ENCODE measurements around the gene MTARC1.

Gene MTARC1

DNA sequence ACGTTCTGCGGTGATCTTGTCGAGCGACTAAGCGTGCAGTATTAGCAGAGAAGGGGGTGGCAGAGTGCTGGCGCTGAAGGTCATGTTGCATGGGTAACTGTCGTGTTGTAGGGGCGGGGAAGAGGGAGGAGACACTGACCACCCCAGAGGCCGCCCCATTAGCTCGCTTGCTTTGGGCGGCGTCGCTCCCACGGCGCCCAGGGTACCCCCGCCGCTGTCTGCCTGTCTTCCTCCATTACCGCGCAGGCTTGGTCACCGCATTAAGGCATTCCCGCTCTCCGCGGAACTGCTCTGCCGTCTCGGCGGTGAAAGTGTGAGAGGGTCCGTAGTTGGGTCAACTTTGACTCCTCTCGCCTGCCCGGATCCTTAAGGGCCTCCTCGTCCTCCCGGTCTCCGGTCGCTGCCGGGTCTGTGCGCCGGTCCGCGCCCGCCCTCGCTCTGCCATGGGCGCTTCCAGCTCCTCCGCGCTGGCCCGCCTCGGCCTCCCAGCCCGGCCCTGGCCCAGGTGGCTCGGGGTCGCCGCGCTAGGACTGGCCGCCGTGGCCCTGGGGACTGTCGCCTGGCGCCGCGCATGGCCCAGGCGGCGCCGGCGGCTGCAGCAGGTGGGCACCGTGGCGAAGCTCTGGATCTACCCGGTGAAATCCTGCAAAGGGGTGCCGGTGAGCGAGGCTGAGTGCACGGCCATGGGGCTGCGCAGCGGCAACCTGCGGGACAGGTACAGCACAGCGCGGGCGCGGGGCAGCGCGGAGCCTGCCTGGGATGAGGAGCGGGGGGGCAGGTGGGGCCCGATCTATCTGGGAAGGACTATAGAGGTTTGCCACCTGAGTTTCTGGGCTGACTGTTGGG is 38.4 kb upstream of the MTARC1 start, which contains the start of gene MTARC2:
TSS of gene MTARC2 (plus strand) at position 234 of the 846 bp plus-strand sequence. CDS start at position 444, 210 bp downstream.
- DNase-seq (ENCODE audit: extremely low read depth, low read depth): peak; percentile 32
- no peak for TF ChIP-seq CTCF (IDR thresholded peaks at IDR 0.05; ENCODE audit: low read depth, low read length, missing control alignments)
- H3K4me3 ChIP-seq (replicated peaks; ENCODE audit: low read depth, low read length): peak within 1 kb of the TSS; percentile 62

DNA sequence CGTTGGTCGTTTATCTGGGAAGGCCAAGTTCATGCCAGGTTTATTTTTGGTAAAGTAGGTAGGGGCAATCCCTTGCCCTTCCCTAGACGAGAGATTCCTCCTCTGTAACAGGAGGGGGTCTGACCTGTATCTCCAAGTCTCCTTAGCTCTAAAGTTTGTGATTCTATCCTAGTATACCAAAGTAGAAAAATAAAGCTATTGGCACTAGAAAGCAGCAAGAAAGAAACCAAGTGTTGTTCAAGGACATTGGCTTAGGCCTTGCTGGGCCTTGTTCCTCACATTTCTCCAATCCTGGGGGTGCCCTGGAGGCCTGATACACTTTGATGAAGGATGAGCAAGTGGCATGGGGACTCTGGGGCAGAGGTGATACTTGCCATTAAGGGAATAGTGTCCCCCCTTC is 37.8 kb upstream of the MTARC1 start:
- no peak for DNase-seq (ENCODE audit: extremely low read depth, low read depth)
- no peak for TF ChIP-seq CTCF (IDR thresholded peaks at IDR 0.05; ENCODE audit: low read depth, low read length, missing control alignments)
- H3K4me3 ChIP-seq (replicated peaks; ENCODE audit: low read depth, low read length): peak overlapping the region; percentile 62

- no peak overlapping the region for H3K4me3 ChIP-seq (replicated peaks; ENCODE audit: low read depth, low read length)
- TF ChIP-seq CTCF (IDR thresholded peaks at IDR 0.05; ENCODE audit: low read depth, low read length, missing control alignments): no peak
- no peak for DNase-seq (ENCODE audit: extremely low read depth, low read depth)
These were observed 36.6 kb upstream of the MTARC1 start for GRCh38 chr1:220750131-220750515.

- TF ChIP-seq CTCF (IDR thresholded peaks at IDR 0.05; ENCODE audit: low read depth, low read length, missing control alignments): no peak
- no peak overlapping the region for H3K4me3 ChIP-seq (replicated peaks; ENCODE audit: low read depth, low read length)
- no peak for DNase-seq (ENCODE audit: extremely low read depth, low read depth)
These were observed 35.6 kb upstream of the MTARC1 start for GRCh38 chr1:220751111-220751510.

DNA sequence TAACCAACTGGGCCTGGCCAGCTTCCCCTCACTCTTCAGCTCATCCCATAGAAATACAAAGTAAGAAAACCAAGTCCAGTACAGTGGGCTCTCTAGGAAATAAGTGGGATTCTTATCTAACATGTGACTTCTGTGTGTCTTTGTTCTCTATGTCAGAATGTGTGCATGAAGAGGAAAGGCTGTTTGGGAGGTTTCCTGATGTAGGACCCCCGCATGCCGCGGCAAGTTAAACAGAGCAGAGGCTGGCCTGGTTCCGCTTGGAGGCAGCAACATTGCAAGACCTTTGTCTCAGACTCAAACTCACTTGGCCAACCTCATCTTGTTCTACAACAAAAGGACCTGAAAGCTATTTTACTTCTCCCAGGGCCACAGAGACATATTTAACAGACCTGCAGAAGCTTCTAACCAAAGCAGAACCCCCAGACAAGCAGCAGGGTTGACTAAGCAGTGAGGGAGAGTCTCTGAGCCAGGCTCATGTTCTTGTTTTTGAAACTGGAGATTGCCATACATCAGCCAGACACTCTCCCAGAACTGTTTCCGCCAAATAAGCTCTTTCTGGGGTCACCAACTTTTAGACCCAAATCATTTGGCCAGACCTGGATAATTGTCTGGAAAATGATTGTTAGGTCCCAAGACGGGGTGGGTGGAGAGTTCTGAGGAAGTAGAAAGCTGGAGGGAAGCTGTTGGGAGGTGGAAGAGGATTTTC is 32.3 kb upstream of the MTARC1 start:
- no peak for DNase-seq (ENCODE audit: extremely low read depth, low read depth)
- TF ChIP-seq CTCF (IDR thresholded peaks at IDR 0.05; ENCODE audit: low read depth, low read length, missing control alignments): no peak

GRCh38 chr1:220754918-220755295 is 31.8 kb upstream of the MTARC1 start:
- no peak for TF ChIP-seq CTCF (IDR thresholded peaks at IDR 0.05; ENCODE audit: low read depth, low read length, missing control alignments)
- no peak overlapping the region for H3K4me3 ChIP-seq (replicated peaks; ENCODE audit: low read depth, low read length)
- DNase-seq (ENCODE audit: extremely low read depth, low read depth): no peak

More for the DNA sequence above, 32.3 kb upstream of the MTARC1 start:
- H3K4me3 ChIP-seq (replicated peaks; ENCODE audit: low read depth, low read length): no peak overlapping the region

Measured in HFF-Myc (cell line).